Upper lobe of right lung (tissue), 1 donor: ENCODE measurements around the gene SOX12. TPM values are rescaled to one million over a fixed set of nuclear protein-coding genes. Genes with fewer than 3 reads are reported as not detected.

Experiments used
- ATAC-seq: fragments of 200-7000 bp; cut with Tn5 transposase; one replicate; pipeline ENCODE4 v1.9.1; 2020; ENCODE audit warnings: mild to moderate bottlenecking, moderate library complexity
- DNase-seq: peaks from one replicate; pipeline ENCODE4 v3.0.0-alpha.2; 2020
- H3K27ac ChIP-seq: fragments of 200-600 bp; one replicate; pipeline ENCODE4 v1.8.0; 2022
- H3K27me3 ChIP-seq: fragments of 200-600 bp; one replicate; pipeline ENCODE4 v1.8.0; 2022; ENCODE audit warnings: mild to moderate bottlenecking
- H3K36me3 ChIP-seq: fragments of 200-600 bp; one replicate; pipeline ENCODE4 v1.8.0; 2022
- H3K4me1 ChIP-seq: fragments of 200-600 bp; one replicate; pipeline ENCODE4 v1.8.0; 2022
- H3K4me3 ChIP-seq: fragments of 200-600 bp; one replicate; pipeline ENCODE4 v1.8.0; 2022; ENCODE audit warnings: mild to moderate bottlenecking
- H3K9me3 ChIP-seq: fragments of 200-600 bp; one replicate; pipeline ENCODE4 v1.8.0; 2022
- intact Hi-C: fragments of 100-400 bp; cut with DNase I; formaldehyde crosslinking; loops from one replicate; pipeline ENCODE4 v1.11.0; 2022
- total RNA-seq: library from RNA; stranded (reverse); fragmentation: NEBNext Ultra II Directional; extraction: Animal tissue kit (Norgen Biotek cat#: 25700); gene quantifications from one replicate; pipeline ENCODE4 v1.2.1, GENCODE V29; 2021
- TF ChIP-seq, protein P1 (sequence below): fragments of 200-600 bp; IDR thresholded peaks from one replicate; pipeline ENCODE4 v1.8.0; 2022; ENCODE audit warnings: antibody characterized with exemption
- donor health status: DM: no; HTN: yes; CAD: no; lungs with severe emphysema.

SOX12 gene
- total RNA-seq, 1 donor from 2014 or later: 8.4 TPM

- Histone ChIP-seq H3K36me3 (no peaks in the 10 kb centered on the region), H3K4me1 (peaks cover 21% of the 10 kb centered on the region), H3K9me3 (no peaks in the 10 kb centered on the region), H3K4me3 (no peak overlapping the region), H3K27me3 (no peaks in the 10 kb centered on the region), H3K27ac (no peak overlapping the region)
- TF ChIP-seq, protein P1, sequence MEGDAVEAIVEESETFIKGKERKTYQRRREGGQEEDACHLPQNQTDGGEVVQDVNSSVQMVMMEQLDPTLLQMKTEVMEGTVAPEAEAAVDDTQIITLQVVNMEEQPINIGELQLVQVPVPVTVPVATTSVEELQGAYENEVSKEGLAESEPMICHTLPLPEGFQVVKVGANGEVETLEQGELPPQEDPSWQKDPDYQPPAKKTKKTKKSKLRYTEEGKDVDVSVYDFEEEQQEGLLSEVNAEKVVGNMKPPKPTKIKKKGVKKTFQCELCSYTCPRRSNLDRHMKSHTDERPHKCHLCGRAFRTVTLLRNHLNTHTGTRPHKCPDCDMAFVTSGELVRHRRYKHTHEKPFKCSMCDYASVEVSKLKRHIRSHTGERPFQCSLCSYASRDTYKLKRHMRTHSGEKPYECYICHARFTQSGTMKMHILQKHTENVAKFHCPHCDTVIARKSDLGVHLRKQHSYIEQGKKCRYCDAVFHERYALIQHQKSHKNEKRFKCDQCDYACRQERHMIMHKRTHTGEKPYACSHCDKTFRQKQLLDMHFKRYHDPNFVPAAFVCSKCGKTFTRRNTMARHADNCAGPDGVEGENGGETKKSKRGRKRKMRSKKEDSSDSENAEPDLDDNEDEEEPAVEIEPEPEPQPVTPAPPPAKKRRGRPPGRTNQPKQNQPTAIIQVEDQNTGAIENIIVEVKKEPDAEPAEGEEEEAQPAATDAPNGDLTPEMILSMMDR: no peak
- no peak for DNase-seq
- ATAC-seq: no peak
- intact Hi-C loops: no loop called here
Measured at GRCh38 chr20:312866-313265, 12.5 kb upstream of the SOX12 start.

GRCh38 chr20:313402-313801 lies 11.9 kb upstream of the SOX12 start:
- intact Hi-C loops: no loop called here
- peaks cover 20% of the 10 kb centered on the region for H3K4me1 ChIP-seq
- DNase-seq: no peak
- no peak for ATAC-seq
- no peak overlapping the region for H3K27ac ChIP-seq
- H3K9me3 ChIP-seq: no peaks in the 10 kb centered on the region
- no peaks in the 10 kb centered on the region for H3K27me3 ChIP-seq
- H3K36me3 ChIP-seq: no peaks in the 10 kb centered on the region
- no peak overlapping the region for H3K4me3 ChIP-seq
- TF ChIP-seq, protein P1: no peak

DNA sequence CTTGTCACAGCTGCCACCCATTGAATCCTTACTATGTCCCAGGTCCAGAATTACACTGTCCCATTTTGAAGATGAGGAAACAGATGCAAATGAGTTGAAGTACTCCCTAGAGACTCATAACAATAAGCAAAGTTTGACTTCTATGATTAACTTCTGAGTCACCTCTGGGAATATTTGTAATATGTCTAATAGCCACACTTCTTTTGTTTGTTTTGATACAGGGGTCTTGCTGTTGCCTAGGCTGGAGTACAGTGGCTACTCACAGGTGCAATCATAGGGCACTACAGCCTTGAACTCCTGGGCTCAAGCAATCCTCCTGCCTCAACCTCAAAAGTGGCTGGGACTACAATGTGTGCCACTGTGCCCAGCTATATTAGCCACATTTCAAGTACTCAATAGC lies 11.4 kb upstream of the SOX12 start:
- Histone ChIP-seq H3K36me3 (no peaks in the 10 kb centered on the region), H3K9me3 (no peaks in the 10 kb centered on the region), H3K4me1 (peaks cover 14% of the 10 kb centered on the region), H3K4me3 (no peak overlapping the region), H3K27ac (no peak overlapping the region), H3K27me3 (no peaks in the 10 kb centered on the region)
- no peak for DNase-seq
- intact Hi-C loops: no loop called here
- TF ChIP-seq, protein P1: no peak
- ATAC-seq: no peak

DNA sequence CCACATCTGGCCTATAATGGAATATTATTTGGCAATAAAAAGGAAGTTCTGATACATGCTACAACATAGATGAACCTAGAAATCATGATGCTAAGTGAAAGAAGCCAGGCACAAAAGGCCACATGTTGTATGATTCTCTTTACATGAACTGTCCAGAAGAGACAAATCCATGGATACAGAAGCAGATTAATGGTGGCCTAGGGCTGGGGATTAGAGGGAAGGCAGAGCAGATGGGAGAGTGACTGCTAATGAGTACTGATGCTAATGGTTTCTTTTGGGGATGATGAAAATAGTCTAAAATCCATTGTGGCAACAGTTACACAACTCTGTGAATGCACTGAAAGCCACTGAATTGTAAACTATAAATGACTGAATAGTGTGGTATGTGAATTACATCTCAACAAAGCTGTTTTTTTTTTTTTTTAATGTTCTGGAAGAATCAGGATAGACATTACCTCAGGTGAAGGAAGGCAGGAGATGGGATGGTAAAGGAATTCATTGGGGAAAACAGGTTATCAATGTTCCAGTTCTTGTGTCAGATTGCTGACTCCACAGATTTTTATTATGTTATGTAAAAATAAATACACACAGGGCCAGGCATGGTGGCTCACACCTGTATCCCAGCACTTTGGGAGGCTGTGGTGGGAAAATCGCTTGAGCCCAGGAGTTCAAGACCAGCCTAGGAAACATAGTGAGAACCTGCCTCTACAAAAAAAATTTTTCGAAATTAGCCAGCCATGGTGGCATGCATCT lies 8.9 kb upstream of the SOX12 start:
- H3K36me3 ChIP-seq: no peaks in the 10 kb centered on the region
- no peak overlapping the region for H3K27ac ChIP-seq
- DNase-seq (no peak), ATAC-seq (no peak)
- H3K9me3 ChIP-seq: no peaks in the 10 kb centered on the region
- TF ChIP-seq, protein P1: no peak
- H3K4me3 ChIP-seq: no peak overlapping the region
- no peaks in the 10 kb centered on the region for H3K27me3 ChIP-seq
- intact Hi-C loops: no loop called here
- H3K4me1 ChIP-seq: no peaks in the 10 kb centered on the region

DNA sequence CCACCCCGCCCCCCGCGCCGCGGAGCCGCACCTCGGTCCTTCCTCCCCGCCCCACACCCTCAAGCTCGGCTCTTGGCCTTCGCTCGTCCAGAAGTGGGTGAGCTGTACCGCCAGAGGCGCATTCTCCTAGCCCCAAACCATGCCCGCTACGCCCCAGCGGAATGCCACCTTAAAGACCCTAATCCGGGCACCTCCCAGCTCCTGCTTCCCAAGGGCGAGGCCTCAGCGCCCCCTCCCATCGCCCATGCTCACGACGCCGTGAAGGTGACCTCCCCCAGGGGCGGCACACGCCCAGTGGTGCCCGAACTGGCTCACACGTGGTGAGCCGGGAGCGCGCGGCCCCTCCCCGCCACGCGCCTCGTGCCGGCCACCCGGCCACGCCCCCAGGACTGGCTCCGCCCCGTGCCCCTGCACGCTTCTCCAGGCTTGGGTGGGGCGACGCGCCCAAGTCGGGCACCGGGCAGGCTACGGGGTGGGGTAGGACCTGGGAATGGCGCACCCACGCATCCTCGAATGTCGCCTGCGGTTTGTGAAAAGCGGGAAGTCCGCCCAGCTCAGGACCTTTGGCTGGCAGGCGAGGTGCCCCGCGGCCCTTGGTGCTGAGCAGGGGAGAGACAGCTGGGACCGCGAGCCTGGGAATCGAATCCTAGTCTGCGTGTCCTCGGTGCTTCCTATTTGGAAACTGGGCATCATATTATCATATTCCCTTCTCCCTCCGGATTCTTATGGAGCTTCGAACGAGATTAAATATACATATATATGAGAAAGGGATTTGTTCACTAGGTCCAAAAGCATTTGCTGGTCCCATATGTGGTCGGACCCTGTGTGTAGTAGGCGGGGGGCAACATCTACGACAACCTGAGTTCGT lies 941 bp upstream of the SOX12 start:
- DNase-seq (peak; percentile 98), ATAC-seq (peak; percentile 86)
- peak overlapping the region; percentile 90 for H3K27ac ChIP-seq
- H3K36me3 ChIP-seq: no peaks in the 10 kb centered on the region
- peaks cover 18% of the 10 kb centered on the region for H3K4me1 ChIP-seq
- intact Hi-C loops: no loop called here
- H3K27me3 ChIP-seq: no peaks in the 10 kb centered on the region
- no peaks in the 10 kb centered on the region for H3K9me3 ChIP-seq
- peak overlapping the region; percentile 77 for H3K4me3 ChIP-seq
- TF ChIP-seq, protein P1: peak; percentile 34
